SIG-M5 treated with dmso at 0.1 percent for 504 hours (cell line): Measurements from ENCODE around the gene RBFOX1.

Source experiments
- DNase-seq: peaks from one replicate; lab custom pipeline; 2025; ENCODE audit not compliant: unreplicated experiment; lab: John Stamatoyannopoulos, UW

Gene RBFOX1

DNA sequence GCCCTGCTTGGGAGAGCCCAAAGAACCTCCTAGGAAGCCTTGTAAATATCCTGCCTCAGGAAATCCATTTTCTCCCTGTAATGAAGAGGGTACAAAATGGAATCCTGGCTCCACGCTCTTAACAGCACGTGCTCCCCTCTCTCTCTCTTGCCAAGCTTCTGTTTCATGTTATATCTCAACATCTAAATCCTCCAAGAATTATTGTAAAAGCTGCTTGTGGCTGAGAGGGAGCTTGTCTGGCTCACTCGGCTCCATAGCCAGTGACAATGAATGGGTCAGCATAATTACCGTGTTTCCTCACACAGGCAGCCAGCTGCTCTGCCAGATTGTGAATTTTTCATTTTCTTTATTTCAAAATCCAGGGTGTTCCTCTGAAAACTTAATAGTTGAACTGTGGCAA is 317.8 kb downstream of the RBFOX1 start:
- no peak for DNase-seq

DNA sequence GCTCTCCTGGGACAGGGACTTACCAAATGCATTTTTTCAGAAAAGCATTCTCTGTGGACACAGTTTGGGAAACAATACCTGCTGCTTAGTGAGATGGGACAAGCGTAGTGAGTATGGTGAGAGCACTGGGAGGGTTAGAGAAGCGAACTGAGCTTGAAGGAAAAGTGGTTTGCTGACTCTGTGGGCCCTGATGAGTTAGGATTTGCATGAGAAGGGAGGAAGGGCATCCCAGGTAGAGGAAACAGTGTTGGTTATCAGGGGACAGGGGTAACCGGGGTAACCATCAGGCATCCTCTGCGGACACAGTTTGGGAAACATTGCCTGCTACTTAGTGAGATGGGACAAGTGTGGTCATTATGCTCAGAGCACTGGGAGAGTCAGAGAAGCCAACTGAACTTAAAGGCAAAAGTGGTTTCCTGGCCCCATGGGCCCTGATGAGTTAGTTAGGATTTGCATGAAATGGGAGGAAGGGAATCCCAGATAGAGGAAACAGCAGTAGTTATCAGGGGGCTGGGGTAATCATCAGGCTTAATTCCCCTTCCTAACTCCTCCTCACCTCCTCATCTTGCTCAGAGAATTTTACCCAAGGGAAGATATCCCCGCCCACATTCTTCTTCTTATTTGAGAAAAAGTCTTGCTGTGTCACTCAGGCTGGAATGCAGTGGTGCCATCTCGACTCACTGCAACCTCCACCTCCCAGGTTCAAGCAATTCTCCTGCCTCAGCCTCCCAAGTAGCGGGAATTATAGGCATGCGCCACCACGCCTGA is 319.3 kb downstream of the RBFOX1 start:
- DNase-seq, result no peak

DNA sequence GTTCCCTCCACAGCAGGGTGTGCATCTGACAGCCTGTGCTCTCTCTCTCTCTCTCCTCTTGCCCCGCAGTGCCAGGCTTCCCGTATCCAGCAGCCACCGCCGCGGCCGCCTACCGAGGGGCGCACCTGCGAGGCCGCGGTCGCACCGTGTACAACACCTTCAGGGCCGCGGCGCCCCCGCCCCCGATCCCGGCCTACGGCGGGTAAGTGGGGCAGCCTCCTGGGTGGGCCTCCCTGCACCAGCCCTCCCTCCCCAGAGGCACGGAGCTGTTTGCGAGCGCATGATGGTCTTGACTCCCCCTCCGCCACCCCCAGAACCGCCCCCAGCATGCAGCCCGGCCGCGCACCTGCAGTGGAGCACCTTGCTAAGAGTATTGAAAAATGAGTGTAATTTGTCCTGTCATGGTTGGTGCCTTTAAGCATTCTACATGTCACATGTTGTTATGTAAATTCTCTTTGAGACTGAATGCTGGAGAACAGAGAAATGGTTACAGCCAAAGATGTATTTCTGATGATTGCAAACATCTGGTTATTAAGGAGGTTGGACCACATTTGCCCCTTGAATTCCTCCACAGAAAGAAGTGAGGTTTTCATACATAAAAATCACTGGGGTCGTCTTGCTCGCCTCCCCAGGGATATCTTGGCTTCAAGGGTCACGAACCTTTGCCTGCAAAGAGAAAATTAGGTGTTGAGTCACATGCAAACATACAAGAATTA is 321.3 kb downstream of the RBFOX1 start:
- no peak for DNase-seq

DNA sequence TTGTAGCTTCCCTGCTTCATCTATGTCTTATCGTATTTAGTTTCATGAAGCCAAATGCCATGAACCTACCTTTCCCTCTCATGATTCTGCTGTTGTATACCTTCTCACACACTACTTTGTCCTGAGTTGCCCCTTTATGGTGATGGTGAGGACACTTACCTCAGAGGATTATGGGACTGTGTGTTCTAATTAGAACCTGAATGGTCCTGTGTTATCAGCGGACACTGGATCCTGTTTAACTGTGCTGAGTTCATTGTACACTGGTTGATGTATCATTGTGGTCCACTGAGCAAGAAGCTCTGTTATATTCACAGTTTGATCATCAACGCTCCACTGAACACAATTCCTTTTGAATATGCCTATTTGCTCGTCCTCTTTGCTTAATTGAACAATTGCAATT is 343.0 kb downstream of the RBFOX1 start:
- no peak for DNase-seq

DNA sequence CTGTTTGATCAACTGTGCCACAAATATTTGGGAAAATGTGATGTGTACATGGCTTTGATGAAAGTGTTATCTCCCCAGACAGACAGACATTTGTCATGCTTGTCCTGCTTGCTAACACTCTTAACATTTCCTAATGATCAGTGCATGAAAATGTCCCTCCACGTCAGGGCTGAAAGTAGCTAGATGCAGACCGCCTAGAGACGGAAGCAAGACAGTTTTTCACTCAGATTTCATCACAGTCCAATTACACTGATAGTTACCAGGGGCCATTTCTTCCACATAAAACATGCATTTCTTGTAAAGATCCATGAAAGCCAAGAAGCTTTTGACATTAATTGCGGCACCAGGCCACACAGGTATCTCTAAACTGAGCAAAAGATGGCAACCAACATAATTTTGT is 347.7 kb downstream of the RBFOX1 start:
- DNase-seq, result no peak

DNA sequence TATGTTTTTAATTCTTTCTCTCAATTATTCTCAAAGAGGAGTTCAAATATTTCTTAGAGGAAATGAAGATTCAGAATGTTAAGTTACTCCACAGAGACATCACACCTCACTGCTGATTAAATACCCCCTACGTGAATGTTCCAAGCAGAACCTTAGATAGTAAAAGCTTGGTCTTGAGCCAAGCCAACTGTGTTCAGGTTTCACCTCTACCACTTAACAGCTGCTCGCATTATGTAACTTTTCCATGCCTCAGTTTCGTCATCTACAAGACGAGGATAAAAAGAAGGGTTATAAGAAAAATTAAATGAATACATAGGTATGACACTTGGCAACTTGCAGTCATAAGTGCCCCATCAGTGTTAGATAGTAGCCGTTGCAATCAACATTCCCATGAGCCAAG is 356.2 kb downstream of the RBFOX1 start:
- no peak for DNase-seq

DNA sequence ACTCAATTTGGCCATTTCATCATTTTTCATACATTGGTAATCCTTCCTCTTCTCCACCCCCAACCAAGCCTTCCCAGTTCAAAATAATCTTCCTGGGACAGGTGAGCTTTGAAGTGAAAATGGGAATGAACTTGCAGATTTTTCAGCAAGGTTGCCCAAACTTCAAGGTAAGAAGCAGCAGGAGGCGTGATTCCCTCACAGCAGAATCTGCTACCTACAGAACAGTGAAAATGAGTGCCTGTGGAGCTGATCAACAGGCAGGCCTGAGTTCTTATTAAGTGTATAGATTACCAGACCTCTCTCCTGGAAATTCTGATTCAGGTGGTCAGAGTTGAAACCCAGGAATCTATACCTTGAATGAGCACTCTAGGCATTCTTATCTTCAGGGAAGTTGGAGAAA is 356.6 kb downstream of the RBFOX1 start:
- no peak for DNase-seq

DNA sequence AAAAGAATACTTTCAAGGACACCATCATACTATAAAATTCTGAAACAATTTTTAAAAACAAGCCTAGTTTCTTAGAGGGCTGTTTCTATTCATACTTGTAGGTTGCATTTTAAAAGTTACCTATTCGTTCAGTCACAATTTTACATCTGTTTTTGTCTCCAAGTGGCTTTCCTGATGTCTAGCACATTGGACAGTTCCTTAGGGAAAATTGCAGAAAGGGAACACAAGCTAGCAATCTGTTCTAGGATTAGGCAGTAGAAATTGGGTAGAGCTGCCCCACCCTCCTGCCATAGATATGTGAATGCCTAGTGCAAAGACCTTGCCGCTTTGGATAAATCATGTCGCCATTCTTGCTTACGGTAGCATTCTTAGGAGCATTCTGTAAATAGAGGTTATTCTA is 358.9 kb downstream of the RBFOX1 start:
- no peak for DNase-seq

DNA sequence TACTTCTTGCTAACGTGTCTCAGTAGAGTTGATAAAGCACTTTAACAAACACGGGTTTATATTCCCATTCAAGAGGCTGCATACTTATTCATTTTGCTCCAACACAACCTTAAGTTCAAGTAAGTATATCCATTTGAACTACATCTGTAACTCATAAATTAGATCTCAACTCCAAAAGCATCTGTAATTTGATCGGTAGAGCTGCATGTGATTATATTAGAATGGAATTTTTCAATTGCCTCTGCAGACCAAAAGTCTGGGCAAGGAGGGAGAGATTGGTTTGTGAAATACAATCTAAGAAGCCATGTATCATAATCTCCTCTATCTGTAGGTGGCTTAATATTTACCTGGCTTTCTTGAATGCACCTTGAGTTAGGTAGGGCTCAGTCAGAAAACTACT is 371.0 kb downstream of the RBFOX1 start:
- DNase-seq, result no peak

DNA sequence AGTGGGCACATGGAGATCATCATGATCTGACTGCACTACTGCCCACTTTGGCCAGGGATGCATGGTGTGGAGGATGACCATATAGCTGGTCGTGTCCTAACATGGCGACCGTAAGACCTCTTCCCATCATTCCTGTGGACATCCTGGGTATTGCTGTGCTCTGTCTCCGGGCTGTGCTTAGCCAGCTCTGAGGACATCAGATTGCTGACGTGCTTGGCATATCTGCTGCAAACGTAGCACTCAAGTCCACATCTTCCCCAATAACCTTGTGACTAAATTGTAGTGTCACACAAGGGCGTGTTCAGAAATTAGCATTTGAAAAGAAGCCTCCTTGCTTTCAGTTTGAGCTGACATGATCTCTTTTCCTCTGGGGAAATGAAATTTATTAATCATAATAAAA is 373.2 kb downstream of the RBFOX1 start:
- no peak for DNase-seq

DNA sequence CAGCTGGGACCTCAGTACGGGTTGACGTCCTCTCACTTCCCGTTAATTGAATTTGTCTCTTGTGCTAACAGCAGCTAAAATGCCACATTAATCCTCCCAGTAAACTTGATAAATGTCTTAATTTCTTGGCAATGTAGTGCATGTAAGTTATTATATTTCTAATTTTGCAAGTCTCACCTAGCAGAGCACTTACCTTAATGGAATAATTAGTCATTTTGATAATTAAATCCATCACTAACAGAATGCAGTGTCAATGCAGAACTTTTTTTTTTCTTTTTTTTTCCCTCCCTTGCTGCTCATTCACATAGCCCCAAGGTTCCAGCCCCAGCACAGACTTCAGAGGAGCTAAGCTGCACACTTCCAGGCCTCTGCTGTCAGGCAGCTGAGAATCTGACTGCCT is 376.5 kb downstream of the RBFOX1 start:
- no peak for DNase-seq

DNA sequence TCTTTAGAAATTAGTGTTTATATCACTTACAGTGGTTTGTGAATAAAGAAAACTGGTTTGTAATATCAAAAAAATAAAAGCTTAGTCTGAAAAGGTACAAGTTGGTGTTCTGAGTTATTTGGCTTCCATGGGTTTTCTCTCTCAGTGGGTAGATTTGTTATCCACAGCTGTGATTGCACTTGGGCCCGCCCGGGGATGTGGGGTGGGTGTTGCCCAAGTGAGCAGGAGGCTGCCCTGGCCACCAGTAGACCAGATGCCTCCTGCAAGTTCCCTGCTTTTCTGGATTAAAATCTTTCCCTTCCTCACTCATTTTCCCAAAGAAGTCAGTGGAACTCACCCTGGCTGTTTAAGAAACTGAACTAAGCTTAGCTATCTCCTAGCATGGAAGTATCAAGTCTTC is 380.6 kb downstream of the RBFOX1 start:
- no peak for DNase-seq

DNA sequence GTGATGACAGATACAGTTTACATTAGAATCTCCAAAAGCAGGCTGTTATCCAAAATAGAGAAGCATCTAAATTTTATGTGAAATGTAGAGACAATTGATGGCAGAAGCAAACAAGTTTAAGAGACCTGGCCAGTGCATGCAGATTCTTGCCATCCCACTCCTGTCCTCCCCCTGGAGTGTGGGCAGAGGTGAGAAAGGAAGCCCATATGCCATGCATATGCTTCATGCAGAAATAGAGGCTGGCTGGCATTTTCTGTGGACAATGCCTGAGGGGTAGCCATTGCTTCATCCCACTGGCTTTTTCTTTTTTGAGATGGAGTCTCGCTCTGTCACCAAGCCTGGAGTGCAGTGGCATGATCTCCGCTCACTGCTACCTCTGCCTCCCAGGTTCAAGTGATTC is 382.1 kb downstream of the RBFOX1 start:
- no peak for DNase-seq

DNA sequence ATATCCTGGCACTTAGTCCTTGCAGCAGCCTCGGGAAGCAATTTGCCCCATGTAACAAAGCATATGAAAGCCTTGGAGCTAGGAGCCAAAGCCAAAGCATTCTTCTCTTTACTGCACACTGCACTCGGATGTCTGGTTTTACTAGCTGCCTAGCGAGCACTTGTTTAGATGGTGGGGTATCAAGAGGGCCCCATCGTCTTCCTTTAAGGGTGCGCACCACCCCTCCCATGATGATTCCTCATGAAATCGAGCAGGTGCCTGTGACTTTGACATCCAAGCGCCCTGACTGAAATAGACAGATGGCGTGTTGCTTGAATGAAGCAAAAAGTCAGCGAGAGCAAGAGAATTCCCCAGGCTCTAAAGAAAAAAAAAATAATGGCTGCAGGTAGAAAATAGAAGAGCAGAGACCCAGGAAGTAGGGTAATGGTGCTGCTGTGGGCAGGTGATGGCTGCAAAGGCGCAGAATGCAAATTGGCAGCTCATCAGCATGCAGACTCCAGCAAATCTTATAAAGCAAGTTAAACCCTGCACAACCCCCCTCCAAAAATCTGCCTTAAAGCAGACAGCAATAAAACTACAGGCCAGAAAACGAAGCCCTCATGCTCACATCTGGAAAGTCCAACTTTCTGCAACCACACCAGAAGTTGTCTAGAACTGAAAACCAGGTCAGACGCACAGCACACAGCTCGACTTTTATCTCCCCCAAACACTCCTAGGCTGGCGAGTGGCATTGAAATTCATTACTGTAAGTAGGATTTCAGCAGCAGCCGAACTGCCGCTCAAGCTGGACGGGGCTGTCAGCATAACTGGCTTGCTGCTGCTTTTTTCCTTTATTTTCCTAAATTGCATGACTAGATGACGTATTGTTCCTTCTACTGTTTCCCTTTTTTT is 384.3 kb downstream of the RBFOX1 start:
- no peak for DNase-seq

DNA sequence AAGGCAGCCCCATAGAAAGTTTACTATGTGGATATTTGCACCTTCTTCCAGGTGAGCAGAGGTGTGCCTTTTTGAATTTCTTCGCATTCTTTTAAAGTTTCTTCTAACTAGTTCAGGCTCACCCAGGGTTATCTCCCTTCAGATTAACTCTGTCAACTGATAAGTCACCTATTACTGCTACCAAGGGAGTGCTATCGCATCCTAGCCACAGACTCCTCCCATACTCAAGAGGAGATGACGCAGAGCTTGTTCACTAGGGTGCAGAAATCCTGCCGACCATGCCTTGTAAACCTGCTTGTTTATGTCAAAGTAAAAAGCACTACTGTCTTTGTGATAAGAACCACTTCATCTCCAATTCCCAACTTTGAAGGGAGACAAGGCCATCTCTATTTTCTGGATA is 390.1 kb downstream of the RBFOX1 start:
- no peak for DNase-seq

DNA sequence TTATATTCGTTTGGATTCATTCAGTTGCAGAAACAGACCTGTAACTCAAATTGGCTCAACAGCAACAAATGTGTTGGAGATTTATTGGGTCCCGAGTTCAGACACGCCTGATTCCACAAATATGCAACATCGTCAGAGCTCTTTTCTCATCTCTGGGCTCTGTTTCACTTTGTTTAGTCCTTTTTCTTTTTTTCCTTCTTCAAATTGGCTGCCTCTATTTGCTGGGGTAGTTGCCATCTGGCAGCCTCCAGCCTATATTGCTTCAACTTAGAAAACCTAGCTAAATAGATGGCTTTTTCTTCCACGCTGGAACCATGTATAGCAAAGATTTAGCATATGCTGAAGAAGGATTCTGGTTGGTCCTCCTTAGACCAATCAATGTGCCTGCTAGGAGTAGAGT is 398.5 kb downstream of the RBFOX1 start:
- no peak for DNase-seq

DNA sequence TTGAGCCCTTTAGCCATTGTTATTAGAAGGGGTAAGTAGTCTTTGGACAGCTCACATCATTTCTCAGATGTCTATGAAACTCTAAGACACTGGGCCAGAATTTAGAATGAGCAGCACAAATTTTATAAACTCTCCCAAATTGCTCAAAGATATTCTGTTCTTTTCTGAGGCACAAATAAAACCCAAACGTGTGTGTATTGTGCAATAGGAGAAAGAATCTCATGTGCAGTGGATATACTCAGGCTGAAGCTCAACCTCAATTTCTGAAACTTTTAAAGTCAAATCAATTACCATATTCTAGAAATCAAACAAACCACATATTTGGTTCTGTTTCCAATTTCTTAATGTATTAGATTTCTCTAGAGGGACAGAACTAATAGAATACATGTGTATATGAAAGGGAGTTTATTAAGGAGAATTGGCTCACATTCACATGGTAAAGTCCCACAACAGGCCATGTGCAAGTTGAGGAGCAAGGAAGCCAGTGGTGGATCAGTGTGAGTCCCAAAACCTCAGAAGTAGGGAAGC is 403.6 kb downstream of the RBFOX1 start:
- DNase-seq, result no peak

DNA sequence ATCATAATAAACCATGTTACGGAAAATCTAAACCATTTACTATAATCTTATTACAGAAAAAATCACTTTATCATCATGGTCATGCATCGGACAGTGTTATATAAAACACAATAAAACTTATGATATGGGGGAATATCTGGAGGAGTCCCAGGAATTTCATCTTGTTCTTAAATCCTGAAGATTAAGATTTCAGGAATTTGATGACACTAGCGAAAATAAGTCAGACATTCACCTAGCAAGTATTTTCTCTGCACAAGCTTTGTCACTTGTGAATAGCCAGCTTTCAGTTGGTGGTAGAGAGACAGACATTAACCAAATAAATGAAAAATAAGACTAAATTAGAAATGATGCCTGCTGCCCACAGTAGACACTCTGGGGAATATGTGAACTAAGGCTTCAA is 410.0 kb downstream of the RBFOX1 start:
- no peak for DNase-seq

DNA sequence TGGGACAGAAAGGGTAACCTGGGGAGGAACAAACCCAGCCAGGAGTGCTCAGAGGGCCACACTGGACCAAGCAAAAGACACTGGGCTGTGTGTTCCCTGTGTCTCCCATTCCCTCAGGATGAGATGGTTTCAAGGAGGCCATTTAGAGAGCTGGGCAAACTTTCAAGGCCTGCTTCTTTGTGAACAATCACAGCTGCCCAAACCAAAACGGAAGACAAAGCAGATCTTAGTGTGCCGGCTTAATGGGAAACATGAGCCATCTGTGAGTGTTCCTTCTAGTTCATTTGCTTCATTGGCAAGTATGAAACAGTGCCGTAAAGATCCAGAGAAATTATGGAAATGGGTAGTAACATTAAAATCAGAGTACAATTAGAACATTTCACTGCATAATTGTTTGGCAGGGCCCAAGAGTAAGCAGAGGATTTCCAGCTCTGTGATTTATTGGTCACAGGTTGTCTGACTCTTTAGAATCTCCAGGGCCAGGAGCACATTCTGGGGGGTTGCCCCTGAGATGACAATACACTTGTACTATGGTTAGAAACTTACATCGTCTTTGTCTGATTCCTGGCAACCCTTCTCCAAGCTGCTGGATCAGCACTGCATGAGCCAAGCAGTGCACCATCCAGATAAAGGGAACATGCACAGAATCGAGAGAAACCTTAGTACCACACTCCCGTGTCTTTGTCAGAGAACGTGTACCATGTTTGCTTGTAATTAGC is 412.1 kb downstream of the RBFOX1 start:
- DNase-seq, result no peak

DNA sequence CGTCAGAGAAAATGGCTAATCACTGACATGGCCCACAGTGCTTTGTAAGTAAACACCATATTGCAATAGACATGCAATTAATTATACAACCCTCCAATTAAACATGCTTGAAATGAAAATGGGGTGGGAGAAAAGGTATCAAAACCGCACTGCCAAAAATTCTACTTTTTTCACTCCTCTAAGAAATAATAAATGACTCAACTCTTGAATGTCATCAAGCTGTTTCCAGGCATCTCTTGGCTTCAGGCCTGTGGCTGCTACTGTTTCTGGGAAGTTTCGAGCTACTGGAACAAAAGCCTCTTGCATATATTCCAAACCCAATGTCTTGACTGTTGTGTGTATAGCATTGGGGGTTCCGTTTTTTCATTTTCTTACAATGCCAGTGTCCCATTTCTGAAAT is 412.6 kb downstream of the RBFOX1 start:
- DNase-seq, result no peak

DNA sequence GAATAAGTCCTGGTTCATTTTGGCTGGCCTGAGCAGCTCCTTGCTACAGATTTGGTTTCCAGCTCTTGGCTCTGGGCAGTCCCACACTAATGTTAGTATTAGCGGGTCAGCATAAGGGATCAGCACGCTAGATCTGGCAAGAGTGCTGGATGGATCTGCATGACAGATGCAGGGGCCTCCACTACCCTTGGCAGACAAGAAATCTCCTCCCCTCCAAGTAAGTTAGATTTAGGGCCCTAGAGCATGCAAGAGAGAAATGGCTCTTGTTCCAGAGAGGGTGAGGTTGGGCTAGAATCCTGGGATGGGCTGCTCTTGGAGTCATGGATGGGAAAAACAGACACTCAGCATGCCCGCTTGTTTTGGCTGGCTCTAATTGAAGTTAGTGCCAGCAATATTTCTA is 414.3 kb downstream of the RBFOX1 start:
- no peak for DNase-seq
